KOPT-K1 (cell line): ENCODE results near the gene GDF11.

Experiments used
- H3K27ac ChIP-seq: fragments of 200-600 bp; sonication (generic); 2 replicates; pipeline ENCODE4 v1.5.1; 2016; ENCODE audit warnings: antibody characterized with exemption, mild to moderate bottlenecking, low read depth, low read length; ENCODE audit not compliant: poor library complexity, severe bottlenecking
- H3K36me3 ChIP-seq: fragments of 200-600 bp; sonication (generic); 2 replicates; pipeline ENCODE4 v1.5.1; 2017; ENCODE audit warnings: antibody characterized with exemption, mild to moderate bottlenecking, low read length, moderate library complexity; ENCODE audit not compliant: insufficient read depth
- H3K9me3 ChIP-seq: fragments of 200-600 bp; sonication (generic); 2 replicates; pipeline ENCODE4 v1.5.1; 2017; ENCODE audit warnings: antibody characterized with exemption, low read length, mild to moderate bottlenecking; ENCODE audit not compliant: insufficient read depth, poor library complexity, severe bottlenecking

The GDF11 gene

GRCh38 chr12:55716582-55716957 is 26.4 kb upstream of the GDF11 start:
- no peaks in the 10 kb centered on the region for H3K9me3 ChIP-seq
- H3K36me3 ChIP-seq = peaks cover 35% of the 10 kb centered on the region; the same call in 1 of the 2 replicates
- peak overlapping the region; percentile 80 for H3K27ac ChIP-seq

GRCh38 chr12:55717011-55718007 is 25.6 kb upstream of the GDF11 start:
- peaks cover 41% of the 10 kb centered on the region; the same call in 1 of the 2 replicates for H3K36me3 ChIP-seq
- peak overlapping the region; percentile 80 for H3K27ac ChIP-seq
- H3K9me3 ChIP-seq = no peaks in the 10 kb centered on the region

GRCh38 chr12:55718015-55718414 is 24.9 kb upstream of the GDF11 start:
- Histone ChIP-seq H3K9me3 (no peaks in the 10 kb centered on the region), H3K27ac (no peak overlapping the region), H3K36me3 (peaks cover 45% of the 10 kb centered on the region; the same call in 1 of the 2 replicates)

- Histone ChIP-seq H3K27ac (no peak overlapping the region), H3K9me3 (no peaks in the 10 kb centered on the region), H3K36me3 (peaks cover 50% of the 10 kb centered on the region; the same call in 1 of the 2 replicates)
These were observed 24.2 kb upstream of the GDF11 start for GRCh38 chr12:55718624-55719275.

- Histone ChIP-seq H3K9me3 (no peaks in the 10 kb centered on the region), H3K27ac (no peak overlapping the region), H3K36me3 (peaks cover 56% of the 10 kb centered on the region)
These were observed 23.6 kb upstream of the GDF11 start for GRCh38 chr12:55719371-55719770.

- H3K36me3 ChIP-seq = peaks cover 62% of the 10 kb centered on the region
- H3K9me3 ChIP-seq = no peaks in the 10 kb centered on the region
- H3K27ac ChIP-seq = no peak within 1 kb of the TSS
These were observed 22.8 kb upstream of the GDF11 start, which contains the start of gene RDH5 for GRCh38 chr12:55720071-55720564. TSS of gene RDH5 (plus strand) at chr12:55720393. CDS start at chr12:55721185, 792 bp downstream.

GRCh38 chr12:55720894-55721444 is 22.0 kb upstream of the GDF11 start:
- peaks cover 71% of the 10 kb centered on the region for H3K36me3 ChIP-seq
- no peaks in the 10 kb centered on the region for H3K9me3 ChIP-seq
- H3K27ac ChIP-seq = no peak overlapping the region

- no peaks in the 10 kb centered on the region for H3K9me3 ChIP-seq
- no peak overlapping the region for H3K27ac ChIP-seq
- peaks cover 76% of the 10 kb centered on the region for H3K36me3 ChIP-seq
These were observed 21.2 kb upstream of the GDF11 start for GRCh38 chr12:55721601-55722213.

GRCh38 chr12:55722948-55723347 is 20.0 kb upstream of the GDF11 start:
- H3K27ac ChIP-seq = no peak overlapping the region
- H3K36me3 ChIP-seq = peaks cover 82% of the 10 kb centered on the region
- no peaks in the 10 kb centered on the region for H3K9me3 ChIP-seq

GRCh38 chr12:55723516-55724225 is 19.3 kb upstream of the GDF11 start:
- no peak overlapping the region for H3K27ac ChIP-seq
- H3K9me3 ChIP-seq = no peaks in the 10 kb centered on the region
- H3K36me3 ChIP-seq = peaks cover 76% of the 10 kb centered on the region

- Histone ChIP-seq H3K36me3 (peaks cover 69% of the 10 kb centered on the region), H3K9me3 (no peaks in the 10 kb centered on the region), H3K27ac (no peak overlapping the region)
These were observed 18.5 kb upstream of the GDF11 start for GRCh38 chr12:55724226-55724939.

- Histone ChIP-seq H3K36me3 (peaks cover 63% of the 10 kb centered on the region), H3K27ac (no peak overlapping the region), H3K9me3 (no peaks in the 10 kb centered on the region)
These were observed 18.0 kb upstream of the GDF11 start for GRCh38 chr12:55724940-55725309.

- Histone ChIP-seq H3K9me3 (no peaks in the 10 kb centered on the region), H3K27ac (no peak overlapping the region), H3K36me3 (peaks cover 57% of the 10 kb centered on the region)
These were observed 17.4 kb upstream of the GDF11 start for GRCh38 chr12:55725556-55725955.

- Histone ChIP-seq H3K27ac (no peak overlapping the region), H3K36me3 (peaks cover 43% of the 10 kb centered on the region), H3K9me3 (no peaks in the 10 kb centered on the region)
These were observed 16.0 kb upstream of the GDF11 start for GRCh38 chr12:55726971-55727370.
